Smooth muscle cell (in vitro differentiated cells): ENCODE measurements around the gene FSCN2. TPM values are rescaled to one million over a fixed set of nuclear protein-coding genes. Genes with fewer than 3 reads are reported as not detected.

Source experiments
- DNase-seq: peaks from one replicate; lab custom pipeline; 2025; ENCODE audit not compliant: unreplicated experiment; lab: John Stamatoyannopoulos, UW
- H2AFZ ChIP-seq: fragments of 200-600 bp; sonication (generic); 2 replicates; pipeline ENCODE4 v1.6.0; 2016; ENCODE audit warnings: antibody characterized with exemption, low read depth, mild to moderate bottlenecking
- H3F3A ChIP-seq: fragments of 200-600 bp; sonication (generic); 2 replicates; pipeline ENCODE4 v1.6.0; 2017; ENCODE audit warnings: antibody characterized with exemption, low read depth
- H3K27ac ChIP-seq: fragments of 200-600 bp; sonication (generic); 2 replicates; pipeline ENCODE4 v1.5.1; 2016; ENCODE audit warnings: low read depth, mild to moderate bottlenecking
- H3K27me3 ChIP-seq: fragments of 200-600 bp; sonication (generic); 2 replicates; pipeline ENCODE4 v1.6.1; 2016; ENCODE audit warnings: low read depth, mild to moderate bottlenecking
- H3K36me3 ChIP-seq: fragments of 200-600 bp; sonication (generic); 2 replicates; pipeline ENCODE4 v1.5.1; 2016; ENCODE audit warnings: low read depth
- H3K4me1 ChIP-seq: fragments of 200-600 bp; sonication (generic); 2 replicates; pipeline ENCODE4 v1.5.1; 2016; ENCODE audit warnings: low read depth
- H3K4me2 ChIP-seq: fragments of 200-600 bp; sonication (generic); 2 replicates; pipeline ENCODE4 v1.6.0; 2016; ENCODE audit warnings: mild to moderate bottlenecking
- H3K4me3 ChIP-seq: fragments of 200-600 bp; sonication (generic); 2 replicates; pipeline ENCODE4 v1.5.1; 2016; ENCODE audit warnings: mild to moderate bottlenecking
- H3K79me2 ChIP-seq: fragments of 200-600 bp; sonication (generic); 2 replicates; pipeline ENCODE4 v1.6.0; 2016; ENCODE audit warnings: low read depth, mild to moderate bottlenecking
- H3K9ac ChIP-seq: fragments of 200-600 bp; sonication (generic); 2 replicates; pipeline ENCODE4 v1.6.0; 2016; ENCODE audit warnings: low read depth
- H3K9me3 ChIP-seq: fragments of 200-600 bp; sonication (generic); replicated peaks from 2 replicates; pipeline ENCODE4 v1.5.1; 2016; ENCODE audit warnings: low read depth
- H4K20me1 ChIP-seq: fragments of 200-600 bp; sonication (generic); 2 replicates; pipeline ENCODE4 v1.6.0; 2016; ENCODE audit warnings: low read depth
- WGBS: methylation state at CpG from one replicate; pipeline ENCODE4 v1.1.7; 2016; ENCODE audit warnings: low lambda C conversion rate; 5-methylcytosine and 5-hydroxymethylcytosine counted together
- polyA plus RNA-seq: library from polyadenylated mRNA; unstranded; fragments of >200 nt; fragmentation: Nextera tagmentation; extraction: Ambion mirVana; gene quantifications from 2 replicates; pipeline ENCODE4 v1.2.1, GENCODE V29; 2016
- total RNA-seq: library from RNA; depleted of rRNA; stranded (reverse); fragments of >200 nt; gene quantifications from 2 replicates; pipeline ENCODE4 v1.2.3, GENCODE V29; 2014
- TF ChIP-seq, protein P1 (sequence below): fragments of 200-600 bp; sonication (generic); IDR thresholded peaks from 2 replicates; pipeline ENCODE4 v1.5.1; 2017; ENCODE audit warnings: borderline replicate concordance, mild to moderate bottlenecking, antibody characterized with exemption; ENCODE audit not compliant: insufficient read depth, poor library complexity, severe bottlenecking

Gene FSCN2
- total and polyA plus RNA-seq, 2 experiments from 2014 or later: 0.63 to 0.72 TPM

GRCh38 chr17:81493198-81494038, 34.8 kb upstream of the FSCN2 start:
- no peak for DNase-seq
- Histone ChIP-seq H3K79me2 (no peaks in the 10 kb centered on the region), H4K20me1 (no peaks in the 10 kb centered on the region), H3K36me3 (no peaks in the 10 kb centered on the region), H3K27me3 (no peaks in the 10 kb centered on the region), H3K4me3 (no peak overlapping the region), H3K9me3 (no peaks in the 10 kb centered on the region), H3K9ac (no peak overlapping the region), H3F3A (no peaks in the 10 kb centered on the region), H3K4me2 (no peak overlapping the region), H3K4me1 (peaks cover 18% of the 10 kb centered on the region), H3K27ac (no peak overlapping the region), H2AFZ (no peak overlapping the region)
- 88% methylated on average over 16 of the region's 16 CpGs for WGBS
- TF ChIP-seq, protein P1, sequence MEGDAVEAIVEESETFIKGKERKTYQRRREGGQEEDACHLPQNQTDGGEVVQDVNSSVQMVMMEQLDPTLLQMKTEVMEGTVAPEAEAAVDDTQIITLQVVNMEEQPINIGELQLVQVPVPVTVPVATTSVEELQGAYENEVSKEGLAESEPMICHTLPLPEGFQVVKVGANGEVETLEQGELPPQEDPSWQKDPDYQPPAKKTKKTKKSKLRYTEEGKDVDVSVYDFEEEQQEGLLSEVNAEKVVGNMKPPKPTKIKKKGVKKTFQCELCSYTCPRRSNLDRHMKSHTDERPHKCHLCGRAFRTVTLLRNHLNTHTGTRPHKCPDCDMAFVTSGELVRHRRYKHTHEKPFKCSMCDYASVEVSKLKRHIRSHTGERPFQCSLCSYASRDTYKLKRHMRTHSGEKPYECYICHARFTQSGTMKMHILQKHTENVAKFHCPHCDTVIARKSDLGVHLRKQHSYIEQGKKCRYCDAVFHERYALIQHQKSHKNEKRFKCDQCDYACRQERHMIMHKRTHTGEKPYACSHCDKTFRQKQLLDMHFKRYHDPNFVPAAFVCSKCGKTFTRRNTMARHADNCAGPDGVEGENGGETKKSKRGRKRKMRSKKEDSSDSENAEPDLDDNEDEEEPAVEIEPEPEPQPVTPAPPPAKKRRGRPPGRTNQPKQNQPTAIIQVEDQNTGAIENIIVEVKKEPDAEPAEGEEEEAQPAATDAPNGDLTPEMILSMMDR: no peak

GRCh38 chr17:81494626-81495377, 33.4 kb upstream of the FSCN2 start:
- Histone ChIP-seq H3K79me2 (no peaks in the 10 kb centered on the region), H3K36me3 (no peaks in the 10 kb centered on the region), H2AFZ (no peak overlapping the region), H4K20me1 (no peaks in the 10 kb centered on the region), H3K27ac (no peak overlapping the region), H3K27me3 (no peaks in the 10 kb centered on the region), H3K9ac (no peak overlapping the region), H3K4me2 (no peak overlapping the region), H3K9me3 (no peaks in the 10 kb centered on the region), H3F3A (no peaks in the 10 kb centered on the region), H3K4me3 (no peak overlapping the region), H3K4me1 (peaks cover 5% of the 10 kb centered on the region)
- WGBS: 77% methylated on average over 8 of the region's 8 CpGs
- TF ChIP-seq, protein P1: no peak
- DNase-seq: no peak

DNA sequence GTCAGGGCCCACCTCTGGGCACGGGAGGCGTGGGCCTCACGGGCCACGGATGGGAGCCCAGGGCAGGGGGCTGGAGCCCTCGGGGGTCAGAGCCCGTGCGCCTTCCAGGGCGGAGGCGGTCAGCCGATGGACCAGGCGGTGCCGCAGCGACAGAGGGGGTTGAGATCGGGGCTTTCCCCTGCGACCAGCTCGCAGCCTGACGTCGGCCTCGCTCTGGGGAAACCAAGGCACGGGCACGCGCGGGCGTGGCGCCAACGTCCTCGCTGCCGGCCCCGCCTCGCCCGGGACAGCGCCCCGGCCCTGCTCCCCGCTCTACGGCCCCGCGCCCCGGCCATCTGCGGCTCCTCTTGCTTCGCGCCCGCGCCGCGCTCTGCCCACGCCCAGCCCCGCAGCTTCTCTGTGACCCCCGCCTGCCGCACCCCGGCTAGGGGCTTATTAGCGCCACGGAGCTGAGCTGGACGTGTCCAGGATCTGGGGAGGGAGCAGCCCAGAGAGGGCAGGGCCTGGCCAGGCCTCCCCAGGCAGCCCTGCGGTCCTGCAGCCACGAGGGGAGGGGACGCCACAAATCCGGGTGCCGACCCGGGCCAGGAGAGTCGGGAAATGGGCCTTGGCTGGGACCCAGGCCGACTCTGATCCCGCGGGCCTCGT, 29.1 kb upstream of the FSCN2 start:
- TF ChIP-seq, protein P1: no peak
- no peak overlapping the region for H2AFZ ChIP-seq
- no peaks in the 10 kb centered on the region for H3K36me3 ChIP-seq
- 96% methylated on average over 30 of the region's 64 CpGs for WGBS
- H3K27me3 ChIP-seq: no peaks in the 10 kb centered on the region
- no peaks in the 10 kb centered on the region for H3K79me2 ChIP-seq
- DNase-seq: no peak
- no peak overlapping the region for H3K27ac ChIP-seq
- H3K9ac ChIP-seq: no peak overlapping the region
- H4K20me1 ChIP-seq: no peaks in the 10 kb centered on the region
- no peaks in the 10 kb centered on the region for H3K9me3 ChIP-seq
- H3K4me3 ChIP-seq: no peak overlapping the region
- no peaks in the 10 kb centered on the region for H3F3A ChIP-seq
- no peaks in the 10 kb centered on the region for H3K4me1 ChIP-seq
- H3K4me2 ChIP-seq: no peak overlapping the region
